Hepatocyte (in vitro differentiated cells): ENCODE results near the gene SWAP70. TPM values are rescaled to one million over a fixed set of nuclear protein-coding genes. Genes with fewer than 3 reads are reported as not detected.

ENCODE experiments used
- DNase-seq: peaks from one replicate; pipeline ENCODE4 v3.0.0-alpha.2; 2016; ENCODE audit warnings: low spot score
- H2AFZ ChIP-seq: fragments of 200-600 bp; sonication (generic); 2 replicates; pipeline ENCODE4 v1.6.0; 2016; ENCODE audit warnings: antibody characterized with exemption, mild to moderate bottlenecking
- H3K27ac ChIP-seq: fragments of 200-600 bp; sonication (generic); 2 replicates; pipeline ENCODE4 v1.5.1; 2016; ENCODE audit warnings: mild to moderate bottlenecking
- H3K27me3 ChIP-seq: fragments of 200-600 bp; sonication (generic); 2 replicates; pipeline ENCODE4 v1.6.1; 2016
- H3K36me3 ChIP-seq: fragments of 200-600 bp; sonication (generic); replicated peaks from 2 replicates; pipeline ENCODE4 v1.5.1; 2016; ENCODE audit warnings: low read depth; ENCODE audit not compliant: insufficient read depth
- H3K4me1 ChIP-seq: fragments of 200-600 bp; sonication (generic); 2 replicates; pipeline ENCODE4 v1.5.1; 2016; ENCODE audit warnings: mild to moderate bottlenecking, moderate library complexity; ENCODE audit not compliant: insufficient read depth
- H3K4me2 ChIP-seq: fragments of 200-600 bp; sonication (generic); 2 replicates; pipeline ENCODE4 v1.6.0; 2016
- H3K4me3 ChIP-seq: fragments of 200-600 bp; sonication (generic); 2 replicates; pipeline ENCODE4 v1.5.1; 2016; ENCODE audit warnings: mild to moderate bottlenecking
- H3K79me2 ChIP-seq: fragments of 200-600 bp; sonication (generic); 2 replicates; pipeline ENCODE4 v1.6.0; 2017; ENCODE audit warnings: mild to moderate bottlenecking
- H3K9me2 ChIP-seq: fragments of 200-600 bp; sonication (generic); replicated peaks from 2 replicates; pipeline ENCODE4 v1.6.0; 2017; ENCODE audit warnings: mild to moderate bottlenecking; ENCODE audit not compliant: insufficient read depth
- H3K9me3 ChIP-seq: fragments of 200-600 bp; sonication (generic); 2 replicates; pipeline ENCODE4 v1.5.1; 2016; ENCODE audit warnings: low read depth, mild to moderate bottlenecking
- H4K20me1 ChIP-seq: fragments of 200-600 bp; sonication (generic); 2 replicates; pipeline ENCODE4 v1.6.0; 2016; ENCODE audit warnings: mild to moderate bottlenecking; ENCODE audit not compliant: insufficient read depth, poor library complexity, severe bottlenecking
- CTCF ChIP-seq: fragments of 200-600 bp; sonication (generic); IDR thresholded peaks from 2 replicates; pipeline ENCODE4 v1.5.1; 2016; ENCODE audit warnings: antibody characterized with exemption, mild to moderate bottlenecking; ENCODE audit not compliant: poor library complexity
- EZH2 ChIP-seq: fragments of 200-600 bp; sonication (generic); IDR thresholded peaks from 2 replicates; pipeline ENCODE4 v1.6.1; 2016; ENCODE audit warnings: antibody characterized with exemption, mild to moderate bottlenecking, borderline replicate concordance
- EZH2phosphoT487 ChIP-seq: fragments of 200-600 bp; sonication (generic); IDR thresholded peaks from one replicate; pipeline ENCODE4 v1.6.1; 2018; ENCODE audit warnings: antibody characterized with exemption, mild to moderate bottlenecking, low read depth, moderate library complexity; ENCODE audit not compliant: unreplicated experiment, severe bottlenecking
- WGBS: methylation state at CpG from one replicate; pipeline ENCODE4 v1.1.6; 2016; ENCODE audit warnings: low lambda C conversion rate; ENCODE audit errors: missing lambda C conversion rate; 5-methylcytosine and 5-hydroxymethylcytosine counted together
- polyA plus RNA-seq: library from polyadenylated mRNA; unstranded; fragments of >200 nt; fragmentation: Nextera tagmentation; extraction: Ambion mirVana; gene quantifications from 2 replicates; pipeline ENCODE4 v1.2.1, GENCODE V29; 2016
- total RNA-seq: library from RNA; depleted of rRNA; stranded (reverse); fragments of >200 nt; gene quantifications from 2 replicates; pipeline ENCODE4 v1.2.3, GENCODE V29; 2014

Gene SWAP70
- total and polyA plus RNA-seq, 2 experiments from 2014 or later = 15.6 to 17.3 TPM

- H3K36me3 ChIP-seq = no peaks in the 10 kb centered on the region
These were observed 64.2 kb downstream of the SWAP70 start for GRCh38 chr11:9728058-9728457.

GRCh38 chr11:9731256-9731655 is 67.4 kb downstream of the SWAP70 start:
- no peaks in the 10 kb centered on the region for H3K9me2 ChIP-seq
- no peak overlapping the region for H3K27ac ChIP-seq
- WGBS = 90% methylated on average over 1 of the region's 1 CpG
- DNase-seq = no peak
- H3K9me3 ChIP-seq = no peaks in the 10 kb centered on the region
- peaks cover 2% of the 10 kb centered on the region for H3K36me3 ChIP-seq
- no peaks in the 10 kb centered on the region for H3K4me1 ChIP-seq
- H3K4me2 ChIP-seq = no peak overlapping the region
- H2AFZ ChIP-seq = no peak overlapping the region
- H3K27me3 ChIP-seq = no peaks in the 10 kb centered on the region
- H3K4me3 ChIP-seq = no peak overlapping the region
- no peaks in the 10 kb centered on the region for H4K20me1 ChIP-seq
- TF ChIP-seq EZH2phosphoT487 (no peak), EZH2 (no peak), CTCF (no peak)
- H3K79me2 ChIP-seq = peaks cover 3% of the 10 kb centered on the region

More at GRCh38 chr11:9728058-9728457, 64.2 kb downstream of the SWAP70 start:
- TF ChIP-seq EZH2phosphoT487 (no peak), CTCF (no peak), EZH2 (no peak)
- peaks cover 2% of the 10 kb centered on the region for H3K79me2 ChIP-seq
- WGBS = 96% methylated on average over 3 of the region's 3 CpGs
- H4K20me1 ChIP-seq = no peaks in the 10 kb centered on the region
- H3K27ac ChIP-seq = no peak overlapping the region
- no peaks in the 10 kb centered on the region for H3K9me3 ChIP-seq
- H2AFZ ChIP-seq = no peak overlapping the region
- no peaks in the 10 kb centered on the region for H3K4me1 ChIP-seq
- no peaks in the 10 kb centered on the region for H3K9me2 ChIP-seq
- no peak for DNase-seq
- H3K4me2 ChIP-seq = no peak overlapping the region
- no peaks in the 10 kb centered on the region for H3K27me3 ChIP-seq
- H3K4me3 ChIP-seq = no peak overlapping the region

GRCh38 chr11:9732453-9732852 is 68.6 kb downstream of the SWAP70 start:
- Histone ChIP-seq H4K20me1 (no peaks in the 10 kb centered on the region), H3K4me2 (no peak overlapping the region), H3K36me3 (peaks cover 2% of the 10 kb centered on the region), H3K79me2 (peaks cover 5% of the 10 kb centered on the region), H3K27me3 (no peaks in the 10 kb centered on the region), H3K27ac (no peak overlapping the region), H3K9me3 (no peaks in the 10 kb centered on the region), H3K9me2 (no peaks in the 10 kb centered on the region), H2AFZ (no peak overlapping the region), H3K4me3 (no peak overlapping the region), H3K4me1 (no peaks in the 10 kb centered on the region)
- DNase-seq = no peak
- 95% methylated on average over 11 of the region's 11 CpGs for WGBS
- TF ChIP-seq EZH2phosphoT487 (no peak), EZH2 (no peak), CTCF (no peak)

- H2AFZ ChIP-seq = no peak overlapping the region
- 98% methylated on average over 3 of the region's 3 CpGs for WGBS
- H3K27me3 ChIP-seq = no peaks in the 10 kb centered on the region
- no peaks in the 10 kb centered on the region for H3K9me2 ChIP-seq
- H3K4me2 ChIP-seq = no peak overlapping the region
- no peak for DNase-seq
- peaks cover 2% of the 10 kb centered on the region for H3K36me3 ChIP-seq
- no peaks in the 10 kb centered on the region for H3K4me1 ChIP-seq
- H3K27ac ChIP-seq = no peak overlapping the region
- H3K9me3 ChIP-seq = no peaks in the 10 kb centered on the region
- H3K4me3 ChIP-seq = no peak overlapping the region
- TF ChIP-seq CTCF (no peak), EZH2phosphoT487 (no peak), EZH2 (no peak)
- H4K20me1 ChIP-seq = no peaks in the 10 kb centered on the region
- H3K79me2 ChIP-seq = peaks cover 5% of the 10 kb centered on the region
These were observed 69.3 kb downstream of the SWAP70 start for GRCh38 chr11:9733212-9733611.
